ENCODE results near the gene MYO5A.

Gene MYO5A

DNA sequence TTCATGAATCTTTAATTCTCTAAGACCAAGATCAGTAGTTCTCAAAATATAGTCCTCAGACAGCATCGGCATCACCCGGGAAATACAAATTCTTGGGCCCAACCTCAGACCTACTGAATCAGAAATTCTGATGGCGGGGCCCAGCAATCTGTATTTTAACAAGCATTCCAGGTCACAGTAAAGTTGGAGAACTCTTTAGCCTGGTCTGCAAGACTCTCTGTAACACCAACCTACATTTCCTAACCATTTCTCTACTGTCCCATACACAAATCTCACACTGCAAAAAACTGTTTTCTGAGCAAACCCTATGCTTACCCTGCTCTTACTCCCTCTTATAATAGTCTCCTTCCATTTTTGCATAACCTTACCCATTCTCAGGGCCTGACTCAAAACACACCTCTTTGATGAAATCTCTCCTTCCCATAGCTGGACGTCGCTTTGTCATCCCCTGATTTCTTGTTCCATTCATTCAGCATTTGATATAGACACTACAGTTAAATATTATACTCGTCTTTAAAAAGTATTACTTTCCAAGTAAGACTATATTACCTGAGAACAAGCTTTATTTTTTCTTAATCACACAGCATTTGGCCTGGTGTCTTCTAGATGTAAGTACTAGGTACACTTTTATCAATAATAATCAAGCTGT lies 149.8 kb downstream of the MYO5A start:
- Histone ChIP-seq H3K4me1 (ENCODE audit: insufficient read depth, low read length, poor library complexity, severe bottlenecking) (no peaks in the 10 kb centered on the region), H3K27me3 (ENCODE audit: insufficient read depth, low read length, poor library complexity, severe bottlenecking) (no peaks in the 10 kb centered on the region), H3K9me3 (ENCODE audit: insufficient read depth, low read depth, low read length) (no peaks in the 10 kb centered on the region), H3K9me2 (replicated peaks; ENCODE audit: low read depth, low read length) (no peaks in the 10 kb centered on the region), H3K79me2 (ENCODE audit: insufficient read depth, low read length) (no peaks in the 10 kb centered on the region), H3K4me3 (ENCODE audit: low read length, poor library complexity, severe bottlenecking) (no peak overlapping the region), H3K4me2 (ENCODE audit: low read depth, low read length, poor library complexity, severe bottlenecking) (no peak overlapping the region), H3K36me3 (ENCODE audit: insufficient read depth, low read length) (peaks cover 50% of the 10 kb centered on the region; the same call in 1 of the 2 replicates), H2AFZ (ENCODE audit: low read length) (no peak overlapping the region), H3F3A (ENCODE audit: low read depth) (no peaks in the 10 kb centered on the region), H3K9ac (ENCODE audit: low read depth, low read length, poor library complexity, severe bottlenecking) (no peak overlapping the region), H4K20me1 (ENCODE audit: insufficient read depth, low read length, poor library complexity, severe bottlenecking) (no peaks in the 10 kb centered on the region)
- no peak for TF ChIP-seq EZH2phosphoT487 (IDR thresholded peaks at IDR 0.05; ENCODE audit: borderline replicate concordance)
- TF ChIP-seq, protein P1, sequence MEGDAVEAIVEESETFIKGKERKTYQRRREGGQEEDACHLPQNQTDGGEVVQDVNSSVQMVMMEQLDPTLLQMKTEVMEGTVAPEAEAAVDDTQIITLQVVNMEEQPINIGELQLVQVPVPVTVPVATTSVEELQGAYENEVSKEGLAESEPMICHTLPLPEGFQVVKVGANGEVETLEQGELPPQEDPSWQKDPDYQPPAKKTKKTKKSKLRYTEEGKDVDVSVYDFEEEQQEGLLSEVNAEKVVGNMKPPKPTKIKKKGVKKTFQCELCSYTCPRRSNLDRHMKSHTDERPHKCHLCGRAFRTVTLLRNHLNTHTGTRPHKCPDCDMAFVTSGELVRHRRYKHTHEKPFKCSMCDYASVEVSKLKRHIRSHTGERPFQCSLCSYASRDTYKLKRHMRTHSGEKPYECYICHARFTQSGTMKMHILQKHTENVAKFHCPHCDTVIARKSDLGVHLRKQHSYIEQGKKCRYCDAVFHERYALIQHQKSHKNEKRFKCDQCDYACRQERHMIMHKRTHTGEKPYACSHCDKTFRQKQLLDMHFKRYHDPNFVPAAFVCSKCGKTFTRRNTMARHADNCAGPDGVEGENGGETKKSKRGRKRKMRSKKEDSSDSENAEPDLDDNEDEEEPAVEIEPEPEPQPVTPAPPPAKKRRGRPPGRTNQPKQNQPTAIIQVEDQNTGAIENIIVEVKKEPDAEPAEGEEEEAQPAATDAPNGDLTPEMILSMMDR (conservative IDR thresholded peaks at IDR 0.05; ENCODE audit: low read length), result no peak

DNA sequence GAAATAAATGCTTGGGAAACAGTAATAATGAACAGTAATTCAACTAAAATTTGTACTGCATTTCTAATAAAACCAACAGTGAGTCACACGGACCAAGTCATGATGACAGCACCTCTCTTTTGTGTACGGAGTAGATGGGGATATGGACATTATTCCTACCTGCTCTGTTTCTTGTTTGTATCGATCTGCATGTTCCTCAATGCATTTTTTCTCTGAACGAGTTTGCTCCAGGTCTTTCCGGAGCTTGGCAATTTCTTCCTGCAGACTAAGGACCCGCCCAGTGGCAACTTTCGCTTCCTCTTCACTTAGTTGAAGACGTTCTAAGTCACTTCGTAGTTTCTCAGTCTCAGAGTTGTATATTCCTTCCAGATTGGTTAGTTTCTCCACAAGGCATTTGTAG lies 158.7 kb downstream of the MYO5A start:
- Histone ChIP-seq H2AFZ (ENCODE audit: low read length) (no peak overlapping the region), H3K4me3 (ENCODE audit: low read length, poor library complexity, severe bottlenecking) (no peak overlapping the region), H3K4me1 (ENCODE audit: insufficient read depth, low read length, poor library complexity, severe bottlenecking) (no peaks in the 10 kb centered on the region), H3F3A (ENCODE audit: low read depth) (no peaks in the 10 kb centered on the region), H3K36me3 (ENCODE audit: insufficient read depth, low read length) (peaks cover 26% of the 10 kb centered on the region; the same call in 1 of the 2 replicates), H4K20me1 (ENCODE audit: insufficient read depth, low read length, poor library complexity, severe bottlenecking) (no peaks in the 10 kb centered on the region), H3K9me3 (ENCODE audit: insufficient read depth, low read depth, low read length) (no peaks in the 10 kb centered on the region), H3K79me2 (ENCODE audit: insufficient read depth, low read length) (no peaks in the 10 kb centered on the region), H3K27me3 (ENCODE audit: insufficient read depth, low read length, poor library complexity, severe bottlenecking) (no peaks in the 10 kb centered on the region), H3K4me2 (ENCODE audit: low read depth, low read length, poor library complexity, severe bottlenecking) (no peak overlapping the region), H3K9ac (ENCODE audit: low read depth, low read length, poor library complexity, severe bottlenecking) (no peak overlapping the region), H3K9me2 (replicated peaks; ENCODE audit: low read depth, low read length) (no peaks in the 10 kb centered on the region)
- no peak for TF ChIP-seq EZH2phosphoT487 (IDR thresholded peaks at IDR 0.05; ENCODE audit: borderline replicate concordance)
- TF ChIP-seq, protein P1 (conservative IDR thresholded peaks at IDR 0.05; ENCODE audit: low read length), result no peak

DNA sequence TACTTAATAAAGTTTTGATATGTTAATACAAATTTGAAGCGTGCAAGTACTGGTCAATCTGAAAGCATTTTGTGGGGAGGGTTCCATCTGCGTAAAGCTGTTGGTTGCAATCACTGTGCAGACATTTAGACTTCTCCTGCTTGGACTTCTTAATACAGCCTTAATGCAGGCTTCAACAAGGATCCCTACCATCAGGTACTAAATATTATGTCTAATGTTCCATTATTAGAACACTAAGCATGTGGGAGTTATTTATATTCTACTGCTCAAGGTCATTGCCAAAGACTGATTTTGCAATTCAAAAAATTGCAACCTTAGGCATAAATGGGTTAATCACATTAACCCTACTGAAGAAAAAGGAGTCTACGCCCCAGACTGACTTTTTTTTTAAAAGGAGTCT lies 159.2 kb downstream of the MYO5A start:
- no peaks in the 10 kb centered on the region for H3K27me3 ChIP-seq (ENCODE audit: insufficient read depth, low read length, poor library complexity, severe bottlenecking)
- no peak for TF ChIP-seq EZH2phosphoT487 (IDR thresholded peaks at IDR 0.05; ENCODE audit: borderline replicate concordance)
- no peak overlapping the region for H3K9ac ChIP-seq (ENCODE audit: low read depth, low read length, poor library complexity, severe bottlenecking)
- H3K9me2 ChIP-seq (replicated peaks; ENCODE audit: low read depth, low read length), result no peaks in the 10 kb centered on the region
- H3K36me3 ChIP-seq (ENCODE audit: insufficient read depth, low read length), result peaks cover 21% of the 10 kb centered on the region; the same call in 1 of the 2 replicates
- H3F3A ChIP-seq (ENCODE audit: low read depth), result no peaks in the 10 kb centered on the region
- no peaks in the 10 kb centered on the region for H3K4me1 ChIP-seq (ENCODE audit: insufficient read depth, low read length, poor library complexity, severe bottlenecking)
- H3K4me3 ChIP-seq (ENCODE audit: low read length, poor library complexity, severe bottlenecking), result no peak overlapping the region
- no peaks in the 10 kb centered on the region for H4K20me1 ChIP-seq (ENCODE audit: insufficient read depth, low read length, poor library complexity, severe bottlenecking)
- H3K79me2 ChIP-seq (ENCODE audit: insufficient read depth, low read length), result no peaks in the 10 kb centered on the region
- no peak overlapping the region for H2AFZ ChIP-seq (ENCODE audit: low read length)
- H3K9me3 ChIP-seq (ENCODE audit: insufficient read depth, low read depth, low read length), result no peaks in the 10 kb centered on the region
- H3K4me2 ChIP-seq (ENCODE audit: low read depth, low read length, poor library complexity, severe bottlenecking), result no peak overlapping the region

DNA sequence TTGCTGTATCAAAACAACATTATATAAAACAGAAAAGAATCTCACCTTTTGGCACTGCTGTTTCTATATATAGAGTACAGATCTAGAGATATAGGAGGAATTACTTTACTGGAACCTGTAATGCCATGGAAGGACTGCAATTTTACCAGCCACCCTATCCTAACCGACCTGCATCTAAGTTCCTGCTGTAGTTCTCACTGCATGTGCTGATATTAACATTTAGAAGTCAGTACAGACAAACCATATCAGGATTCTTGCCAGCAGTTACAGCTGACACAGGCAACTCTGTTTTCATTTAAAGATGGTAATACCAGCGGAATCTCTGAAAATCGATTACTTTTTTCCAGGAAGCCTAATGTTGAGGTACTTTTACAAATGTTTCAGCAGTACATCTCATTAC lies 159.7 kb downstream of the MYO5A start:
- H3K9ac ChIP-seq (ENCODE audit: low read depth, low read length, poor library complexity, severe bottlenecking), result no peak overlapping the region
- H3K9me3 ChIP-seq (ENCODE audit: insufficient read depth, low read depth, low read length), result no peaks in the 10 kb centered on the region
- no peaks in the 10 kb centered on the region for H3K79me2 ChIP-seq (ENCODE audit: insufficient read depth, low read length)
- no peak for TF ChIP-seq EZH2phosphoT487 (IDR thresholded peaks at IDR 0.05; ENCODE audit: borderline replicate concordance)
- TF ChIP-seq, protein P1 (conservative IDR thresholded peaks at IDR 0.05; ENCODE audit: low read length), result no peak
- no peak overlapping the region for H3K4me2 ChIP-seq (ENCODE audit: low read depth, low read length, poor library complexity, severe bottlenecking)
- no peaks in the 10 kb centered on the region for H4K20me1 ChIP-seq (ENCODE audit: insufficient read depth, low read length, poor library complexity, severe bottlenecking)
- no peak overlapping the region for H3K4me3 ChIP-seq (ENCODE audit: low read length, poor library complexity, severe bottlenecking)
- no peaks in the 10 kb centered on the region for H3K9me2 ChIP-seq (replicated peaks; ENCODE audit: low read depth, low read length)
- no peaks in the 10 kb centered on the region for H3K4me1 ChIP-seq (ENCODE audit: insufficient read depth, low read length, poor library complexity, severe bottlenecking)
- no peaks in the 10 kb centered on the region for H3F3A ChIP-seq (ENCODE audit: low read depth)
- no peak overlapping the region for H2AFZ ChIP-seq (ENCODE audit: low read length)
- no peaks in the 10 kb centered on the region for H3K27me3 ChIP-seq (ENCODE audit: insufficient read depth, low read length, poor library complexity, severe bottlenecking)
- H3K36me3 ChIP-seq (ENCODE audit: insufficient read depth, low read length), result peaks cover 17% of the 10 kb centered on the region; the same call in 1 of the 2 replicates

Data from Loucy (cell line).